Measurements from ENCODE around the gene LDB2.
"Not testable (repeated sequence)": the region's sequence is repeated elsewhere in the genome, so short reads cannot be mapped to it uniquely, and the experiment has no call there.

Gene LDB2

DNA sequence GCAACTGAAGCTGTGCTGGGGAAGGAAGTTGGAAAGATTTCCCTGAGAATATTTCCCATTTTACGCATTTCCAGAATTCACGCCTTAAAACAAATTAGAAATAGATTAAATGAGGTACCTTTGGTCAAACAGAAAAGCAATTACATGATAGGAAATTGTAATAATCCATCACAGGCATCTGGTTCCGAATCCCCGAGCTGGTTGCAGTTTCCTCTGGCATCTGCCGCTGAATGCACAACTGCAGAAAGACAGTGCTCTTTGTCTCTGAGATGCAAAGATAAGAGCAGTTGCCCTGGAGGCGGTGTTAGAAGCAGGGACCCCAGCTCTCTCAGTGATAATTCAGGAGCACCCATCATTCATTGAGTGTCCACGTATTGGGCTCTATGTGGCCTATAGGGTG, 224.4 kb downstream of the LDB2 start:
- no peak for DNase-seq

DNA sequence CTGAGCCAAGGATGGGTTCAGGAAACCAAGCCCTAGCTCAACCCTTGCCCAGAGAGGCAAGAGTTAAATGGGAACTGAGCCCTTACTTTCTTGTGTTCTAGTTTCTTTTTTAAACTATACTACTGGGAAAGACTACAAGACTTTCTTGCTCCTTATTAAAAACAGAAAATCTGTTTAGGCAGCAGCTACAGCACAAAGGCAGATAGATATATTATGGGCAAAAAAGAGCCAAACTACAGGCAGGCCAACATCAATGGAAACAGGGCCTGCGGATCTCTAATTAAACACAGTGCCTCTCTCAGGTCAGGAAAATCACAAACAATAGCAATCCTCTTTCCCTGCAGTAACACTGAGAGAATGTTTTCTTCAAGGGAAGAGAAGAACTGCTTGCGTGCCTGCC, 226.0 kb downstream of the LDB2 start:
- no peak for DNase-seq

DNA sequence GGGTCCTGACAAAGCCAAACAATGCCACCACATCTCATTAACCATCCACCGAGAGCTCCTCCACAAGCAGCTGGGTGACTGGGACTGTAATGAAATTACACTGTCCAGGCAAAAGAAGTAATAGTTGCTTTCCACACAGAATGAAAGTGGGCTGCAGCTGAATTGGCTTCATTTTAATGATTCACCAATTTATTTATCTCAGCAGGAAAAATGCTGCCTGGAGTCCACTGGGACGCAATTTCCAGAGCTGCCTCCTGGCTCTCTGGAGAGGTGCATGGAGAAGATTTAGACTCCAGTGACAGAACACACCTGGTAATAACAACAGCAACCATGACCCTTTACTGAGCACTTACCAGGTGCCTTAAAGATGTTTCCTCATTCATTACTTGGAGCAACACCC, 226.7 kb downstream of the LDB2 start:
- DNase-seq = no peak

DNA sequence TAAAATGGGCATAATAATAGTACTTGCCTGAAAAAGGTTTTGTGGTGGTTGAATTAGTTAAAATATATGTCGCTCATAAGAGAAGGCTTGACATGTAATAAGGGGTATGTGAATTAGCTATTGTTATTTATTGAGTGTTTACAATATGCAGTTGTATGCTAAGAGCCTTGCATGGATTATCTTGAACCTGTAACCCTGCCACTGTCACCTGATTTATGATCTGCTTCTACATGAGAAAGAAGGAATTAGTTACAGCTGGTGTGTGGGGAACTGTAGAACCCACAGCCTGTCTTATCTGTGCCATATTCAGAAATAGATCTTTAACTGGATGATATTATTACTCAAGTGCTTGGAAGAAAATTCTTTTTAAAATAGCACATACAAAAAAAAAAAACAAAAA, 227.7 kb downstream of the LDB2 start:
- no peak for DNase-seq

DNA sequence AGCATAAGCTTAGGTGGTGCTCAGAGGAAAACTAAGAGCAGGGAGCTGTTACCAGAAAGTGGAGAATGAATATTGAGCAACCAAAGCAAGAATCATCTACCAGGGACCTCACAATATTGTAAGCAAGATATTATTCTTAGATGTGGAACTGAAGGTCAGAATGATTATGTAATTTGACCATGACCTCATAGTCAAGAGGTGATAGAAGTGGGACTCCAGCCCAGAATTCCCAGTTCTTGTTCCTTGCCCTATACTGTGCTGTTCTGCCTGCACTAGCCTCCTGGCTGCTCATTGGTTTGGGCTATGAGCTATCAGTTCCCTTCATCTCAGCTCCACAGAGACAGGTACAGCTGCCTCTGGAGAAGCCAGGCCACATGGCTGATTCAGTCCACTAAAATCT, 229.4 kb downstream of the LDB2 start:
- DNase-seq = no peak

DNA sequence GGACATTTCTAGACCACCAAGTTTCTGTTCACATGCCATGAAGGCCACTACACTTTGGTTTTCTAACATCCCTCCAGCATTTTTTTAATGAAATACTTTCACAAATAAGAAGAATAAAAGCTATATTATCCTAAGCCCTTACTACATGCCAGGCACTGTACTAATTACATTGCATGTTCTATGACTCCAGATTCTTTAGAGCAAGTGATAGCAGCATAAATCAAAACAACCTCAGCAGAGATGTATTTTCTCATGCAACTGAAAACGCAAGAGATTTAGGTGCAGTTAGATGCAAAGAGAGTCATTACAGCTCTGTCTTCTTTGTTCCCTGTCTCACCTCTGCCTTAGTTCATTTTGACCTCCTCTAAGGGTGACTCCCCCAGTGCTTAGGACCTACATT, 230.0 kb downstream of the LDB2 start:
- DNase-seq = no peak

DNA sequence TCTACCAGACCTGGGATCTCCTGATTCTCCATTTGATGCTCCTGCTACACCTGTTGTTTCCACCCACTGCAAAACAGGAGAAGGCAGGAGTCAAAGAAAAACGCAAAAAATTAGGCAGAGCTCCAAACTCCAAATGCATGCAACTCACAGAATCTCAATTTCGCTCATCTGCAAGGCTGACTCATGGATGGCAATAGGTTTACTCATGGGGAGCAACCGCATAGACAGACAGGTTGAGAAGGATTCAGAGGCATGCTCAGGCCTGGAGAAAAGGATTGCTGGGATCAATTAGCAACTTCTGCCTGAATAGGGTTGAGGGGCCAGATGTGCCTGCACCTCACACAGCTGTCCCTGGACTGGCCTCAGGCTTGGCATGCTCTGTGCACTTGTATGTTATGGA, 231.0 kb downstream of the LDB2 start:
- no peak for DNase-seq

DNA sequence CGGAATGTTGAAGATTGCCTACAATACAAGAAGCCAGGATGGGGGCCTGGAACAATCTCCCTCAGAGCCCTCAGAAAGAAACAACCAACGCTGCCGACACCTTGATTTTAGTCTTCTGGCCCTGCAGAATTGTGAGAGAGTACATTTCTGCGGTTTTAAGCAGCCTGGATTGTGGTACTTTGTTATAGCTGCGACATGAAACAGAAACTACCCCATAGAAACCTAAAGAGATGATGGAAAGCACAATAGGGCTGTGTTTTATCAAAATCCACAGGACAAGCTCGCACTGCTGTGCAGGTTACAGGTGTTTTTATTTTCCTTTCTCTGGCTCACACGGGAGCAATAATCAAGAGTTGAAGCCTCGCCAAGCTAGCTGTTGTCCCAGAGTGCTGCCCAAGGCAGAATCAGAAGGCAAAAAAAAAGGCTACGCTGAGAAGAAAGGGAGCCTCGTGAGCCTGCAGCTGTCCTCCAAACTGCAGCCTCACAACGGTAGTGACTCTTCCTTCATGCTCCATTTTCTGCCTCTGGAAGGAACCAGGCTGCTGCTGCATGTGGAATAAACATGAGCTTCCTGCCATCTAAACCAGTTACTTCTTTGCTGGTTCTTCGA, 232.4 kb downstream of the LDB2 start:
- DNase-seq = no peak

DNA sequence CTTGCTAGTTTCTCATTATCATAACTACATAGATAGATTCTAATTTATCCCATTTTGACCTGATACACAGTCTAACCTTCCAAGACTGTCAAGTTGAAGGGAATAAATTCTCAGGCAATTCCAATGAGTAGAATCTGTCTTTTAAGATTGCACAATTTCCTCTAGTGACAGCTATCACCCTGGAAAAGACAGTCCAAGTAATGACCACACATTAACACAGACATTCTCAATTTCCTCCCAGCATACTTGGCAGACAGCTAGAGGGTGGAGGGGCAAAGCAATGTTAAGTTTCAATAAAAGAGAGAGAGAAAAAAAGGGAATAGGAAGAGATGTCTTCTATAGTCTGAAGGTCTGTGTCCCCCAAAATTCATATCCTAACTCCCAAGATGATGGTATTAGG, 234.7 kb downstream of the LDB2 start:
- no peak for DNase-seq

DNA sequence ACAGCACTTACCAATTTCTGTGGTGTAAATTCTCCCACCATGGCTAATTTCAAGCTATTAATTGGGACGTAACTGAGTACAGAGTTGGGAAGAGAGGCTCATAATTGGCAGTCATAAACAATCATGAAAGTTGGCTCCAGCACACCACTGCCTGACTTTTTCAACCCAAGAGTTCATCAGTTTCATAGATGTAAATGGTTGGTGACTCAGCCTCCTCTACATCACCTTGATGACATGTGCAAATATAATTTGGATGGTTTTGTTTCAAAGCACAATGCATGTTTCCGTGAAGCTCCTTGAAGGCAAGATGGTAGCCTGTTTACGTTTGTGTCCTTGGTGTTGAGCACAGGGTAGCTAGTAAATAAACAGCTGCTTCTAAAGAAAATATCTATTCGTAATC, 235.1 kb downstream of the LDB2 start:
- no peak for DNase-seq

DNA sequence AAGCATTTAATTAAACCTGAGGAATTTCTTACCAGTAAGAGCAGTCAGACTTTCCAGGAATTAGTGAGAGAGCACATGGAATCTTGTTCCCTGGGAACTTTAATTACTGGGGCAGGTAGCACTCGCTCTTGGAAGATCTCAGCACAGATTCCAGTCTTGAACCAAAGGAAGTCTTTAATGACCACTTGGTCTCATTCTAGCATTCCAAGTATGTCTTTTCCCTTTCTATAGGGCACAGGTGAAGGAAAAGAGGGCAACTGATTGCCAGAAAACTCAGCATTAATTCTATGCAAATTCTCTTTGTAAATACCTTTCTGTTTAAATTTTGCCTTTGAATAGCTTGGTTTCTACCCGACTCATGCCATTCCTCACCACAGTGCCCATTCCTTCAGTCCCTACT, 236.6 kb downstream of the LDB2 start:
- no peak for DNase-seq

DNA sequence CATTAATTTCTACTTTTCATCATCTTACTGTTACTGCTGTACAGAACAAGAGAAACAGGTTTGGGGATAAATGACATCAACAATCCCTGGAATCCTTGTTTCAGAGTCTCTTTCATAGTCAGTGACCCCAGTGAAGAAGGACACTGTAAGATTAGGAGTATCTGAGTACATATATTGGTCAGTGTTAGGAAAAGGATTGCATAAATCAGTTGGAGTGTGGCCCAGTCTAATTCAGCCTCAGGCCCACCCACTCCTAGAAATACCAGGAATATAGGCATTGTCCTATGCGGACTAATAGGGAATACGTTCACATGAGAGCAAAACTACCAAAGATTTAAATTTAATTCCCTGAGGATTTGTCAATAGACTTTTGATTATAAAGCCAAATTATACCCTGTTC, 237.8 kb downstream of the LDB2 start:
- no peak for DNase-seq

DNA sequence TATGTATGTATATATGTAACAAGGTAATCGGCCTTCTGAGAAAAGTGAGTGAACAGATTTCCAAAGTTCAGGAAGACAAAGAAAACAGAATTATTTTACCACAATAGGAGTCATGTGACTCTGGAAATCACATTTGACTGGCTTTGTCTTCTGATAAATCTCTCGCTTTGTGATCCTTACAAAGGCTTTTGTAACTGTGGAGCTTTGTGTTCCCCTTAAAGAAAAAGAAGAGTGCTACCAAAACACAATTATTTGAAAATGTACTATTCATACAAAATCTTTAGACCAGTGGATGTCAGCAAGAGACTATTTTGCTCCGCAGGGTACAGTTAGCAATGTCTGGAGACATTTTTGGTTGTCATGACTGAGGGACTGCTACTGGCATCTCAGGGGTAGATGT, 238.8 kb downstream of the LDB2 start:
- no peak for DNase-seq

DNA sequence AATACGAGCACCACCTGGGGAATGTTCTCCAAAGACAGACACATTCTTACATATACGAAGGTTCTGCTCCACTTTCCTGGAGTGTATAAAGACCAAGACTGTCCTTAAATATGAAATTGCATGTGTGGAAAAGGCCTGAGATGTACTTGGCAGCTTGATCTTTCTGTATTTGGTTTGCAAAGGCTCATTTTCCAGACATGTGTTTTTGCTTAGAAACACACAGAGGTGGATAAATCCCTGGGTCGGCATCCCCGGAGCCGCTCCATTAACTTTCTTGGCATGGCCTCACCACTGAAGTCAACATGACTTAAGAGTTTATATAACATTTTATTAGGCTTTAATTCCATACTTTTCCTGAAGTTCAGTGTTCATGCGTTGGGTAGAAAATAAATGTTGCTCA, 239.4 kb downstream of the LDB2 start:
- no peak for DNase-seq

DNA sequence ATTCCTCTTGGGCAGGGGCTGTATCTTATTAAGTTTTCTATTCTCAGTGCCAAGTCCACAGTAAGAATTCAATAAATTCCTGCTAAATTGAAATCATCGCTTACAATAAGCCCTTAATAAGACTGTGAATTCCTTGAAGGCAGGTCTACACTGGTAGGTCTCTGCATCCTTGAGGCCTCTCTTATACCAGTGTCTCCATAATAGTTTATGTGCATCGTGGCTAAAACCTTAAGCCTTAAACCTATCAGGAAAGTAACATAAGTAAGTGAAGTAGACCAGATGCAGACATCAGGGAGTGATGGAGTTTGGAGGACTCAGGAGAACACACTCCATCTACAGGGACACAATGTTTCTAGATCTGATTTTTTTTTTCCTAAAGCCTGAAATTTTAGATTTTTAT, 240.3 kb downstream of the LDB2 start:
- no peak for DNase-seq

DNA sequence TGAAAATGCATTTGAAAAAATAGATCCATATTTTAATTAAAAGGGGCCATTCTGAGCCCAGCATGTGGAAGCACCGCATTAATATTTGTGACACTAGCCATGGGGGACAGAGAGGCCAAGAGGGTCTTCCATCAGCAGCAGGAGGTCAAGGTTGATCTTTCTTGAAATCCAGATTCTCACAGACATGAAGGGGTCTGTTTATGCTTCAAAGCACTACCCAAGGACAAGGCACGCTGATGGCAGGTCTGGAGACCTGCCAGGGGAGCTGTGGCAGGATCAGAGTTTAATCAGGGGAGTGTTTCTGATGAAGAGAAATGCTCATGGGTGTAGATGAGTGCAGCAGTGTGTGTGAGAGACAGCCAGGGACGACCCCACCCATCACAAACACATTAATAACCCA, 243.3 kb downstream of the LDB2 start:
- DNase-seq = no peak

DNA sequence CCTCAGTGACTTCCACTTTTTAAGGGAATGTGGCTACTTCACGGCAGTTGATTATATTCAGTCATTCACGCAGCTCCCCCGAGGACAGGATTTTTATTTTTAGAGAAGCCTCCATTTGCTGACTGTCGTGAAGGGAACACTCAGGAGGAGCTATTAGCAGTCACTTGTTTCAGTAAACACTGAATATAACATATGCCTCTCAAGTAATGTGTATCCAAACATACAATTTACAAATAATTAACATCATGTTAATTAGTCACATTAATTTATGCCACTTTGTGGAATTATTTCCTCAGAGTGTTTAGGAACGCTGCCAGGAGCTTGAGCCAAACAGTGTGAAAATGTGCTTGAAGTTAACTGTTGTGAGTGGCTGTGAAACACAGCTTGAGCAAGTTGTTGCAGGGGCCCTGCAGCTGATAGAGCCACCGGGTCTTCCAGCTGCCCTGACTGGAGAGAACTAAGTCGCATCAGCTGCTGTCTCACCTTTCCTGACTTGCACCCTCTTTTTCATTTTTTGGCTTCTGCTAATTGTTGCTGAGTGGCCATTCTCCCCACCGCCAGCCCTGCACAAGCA, 245.6 kb downstream of the LDB2 start:
- DNase-seq = no peak

DNA sequence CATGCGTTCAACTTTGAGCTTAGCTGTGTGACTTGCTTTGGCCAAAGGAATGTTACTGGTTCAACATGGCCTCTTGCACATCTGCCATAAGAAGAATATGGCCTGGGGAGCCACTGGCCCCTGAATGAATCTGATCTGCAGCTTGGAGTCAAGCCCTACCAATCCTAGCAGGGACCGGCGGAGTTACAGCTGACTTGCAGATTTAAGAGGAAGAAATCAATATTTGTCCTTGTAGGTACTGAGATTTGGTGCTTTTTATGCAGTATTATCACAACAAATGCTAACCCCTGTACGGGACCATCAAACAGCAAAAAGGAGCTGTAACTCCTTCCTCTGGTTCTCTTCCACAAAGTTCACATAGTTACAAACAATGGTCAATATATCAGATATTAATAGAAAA, 252.0 kb downstream of the LDB2 start:
- DNase-seq = no peak

DNA sequence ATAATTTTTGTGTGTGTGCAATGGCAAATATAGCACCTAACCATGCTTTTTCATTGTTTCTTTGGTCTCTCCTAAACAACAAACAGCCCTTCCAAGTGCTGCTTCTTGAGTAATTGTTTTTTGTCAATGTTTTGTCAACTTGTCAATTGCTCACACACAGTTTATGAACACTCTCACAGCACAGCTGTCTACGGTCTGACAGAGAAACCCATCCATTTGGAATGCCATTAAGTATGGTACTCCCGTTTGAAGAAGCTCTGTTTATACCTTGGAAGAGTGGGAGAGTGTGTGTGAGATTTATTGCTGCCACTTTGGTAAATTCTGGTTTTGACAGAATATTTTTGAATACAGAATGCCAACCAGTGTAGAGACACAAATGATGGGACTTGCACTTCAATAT, 254.6 kb downstream of the LDB2 start:
- no peak for DNase-seq

DNA sequence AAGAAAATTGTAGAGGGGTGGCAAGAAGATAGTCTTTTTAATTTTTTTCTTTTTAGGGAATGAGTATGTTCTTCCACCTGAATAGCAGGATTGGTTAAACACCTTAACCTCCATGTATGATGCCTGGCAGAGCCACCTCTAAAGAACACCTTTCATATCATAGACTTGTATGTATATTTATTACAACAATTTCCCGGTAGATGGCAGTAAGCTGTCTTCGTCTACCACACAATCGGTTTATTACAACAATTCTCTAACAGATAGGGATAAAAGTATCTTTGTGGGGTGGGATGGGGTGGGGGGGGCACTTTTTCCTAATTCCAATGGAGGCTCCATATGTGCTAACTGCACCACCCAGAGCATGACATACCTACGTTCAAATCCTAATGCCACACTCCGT, 255.5 kb downstream of the LDB2 start:
- no peak for DNase-seq

DNA sequence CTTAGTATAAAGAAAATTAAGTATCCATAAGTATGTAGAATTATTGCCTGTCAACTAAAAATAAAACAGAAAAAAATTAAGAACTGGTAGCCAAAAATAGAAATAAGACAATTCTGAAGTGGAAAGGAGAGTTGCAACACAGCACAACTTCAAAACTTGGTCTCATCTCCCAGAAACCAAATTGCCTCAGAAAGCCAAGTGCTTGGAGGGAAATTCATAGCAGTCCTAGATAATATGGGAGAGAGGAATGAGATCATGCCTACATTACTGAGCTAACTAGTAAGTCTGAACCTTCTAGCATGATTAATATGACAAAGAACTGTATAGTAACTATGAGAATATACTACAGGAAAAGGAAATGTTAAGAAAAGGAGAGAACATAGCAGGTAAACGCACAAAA, 256.5 kb downstream of the LDB2 start:
- no peak for DNase-seq

DNA sequence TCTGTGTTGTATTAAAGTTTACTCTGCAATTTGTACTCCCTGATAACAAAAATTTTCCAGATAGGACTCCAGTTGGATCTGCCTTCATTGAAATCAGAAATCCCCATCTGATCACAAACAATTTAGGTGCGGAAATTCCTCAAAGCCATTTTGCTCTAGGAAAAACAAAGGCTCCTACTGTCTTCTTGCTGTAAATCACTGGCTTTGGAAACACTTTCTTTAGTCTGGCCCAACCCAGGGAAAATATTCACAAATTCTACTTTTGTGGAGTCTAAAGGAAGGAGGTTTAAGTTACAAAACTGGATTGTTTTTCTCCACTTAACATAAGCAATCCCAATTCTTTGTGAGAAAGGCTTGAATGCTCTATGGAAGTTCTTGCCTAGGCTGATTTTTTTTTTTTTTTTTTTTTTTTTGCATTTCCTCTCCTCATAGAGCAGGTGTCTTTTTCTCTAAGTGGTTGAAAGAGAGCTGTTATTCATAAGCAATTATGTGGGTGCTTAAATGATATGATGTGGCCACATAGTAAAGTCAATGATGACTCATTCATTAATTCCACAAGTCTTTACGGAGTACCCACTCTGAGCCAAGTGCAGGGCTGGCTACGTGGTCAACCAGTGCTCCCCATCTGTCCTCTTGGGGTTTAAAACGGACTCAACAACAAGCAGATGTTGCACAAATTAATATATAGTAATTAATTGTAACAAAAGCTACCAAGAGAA, 261.4 kb downstream of the LDB2 start:
- DNase-seq = no peak

DNA sequence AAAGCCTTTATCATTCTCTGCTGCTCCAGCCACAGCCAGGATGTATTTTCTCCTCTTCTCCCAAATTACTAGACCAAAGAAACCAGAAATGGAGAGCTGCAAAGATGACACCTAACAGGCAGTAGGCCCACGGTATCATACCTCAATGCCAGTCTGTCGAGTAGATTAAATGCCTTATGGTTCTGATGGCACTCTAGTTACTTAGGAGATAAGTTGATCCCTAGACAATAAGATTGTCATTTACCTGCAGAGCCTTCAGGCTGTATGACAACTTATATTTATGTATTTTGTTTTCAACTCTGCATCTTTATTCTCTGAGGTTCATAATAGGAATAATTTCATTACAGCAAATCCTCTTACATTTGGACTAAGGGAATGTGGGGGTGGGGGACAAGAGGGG, 262.1 kb downstream of the LDB2 start:
- DNase-seq = no peak

DNA sequence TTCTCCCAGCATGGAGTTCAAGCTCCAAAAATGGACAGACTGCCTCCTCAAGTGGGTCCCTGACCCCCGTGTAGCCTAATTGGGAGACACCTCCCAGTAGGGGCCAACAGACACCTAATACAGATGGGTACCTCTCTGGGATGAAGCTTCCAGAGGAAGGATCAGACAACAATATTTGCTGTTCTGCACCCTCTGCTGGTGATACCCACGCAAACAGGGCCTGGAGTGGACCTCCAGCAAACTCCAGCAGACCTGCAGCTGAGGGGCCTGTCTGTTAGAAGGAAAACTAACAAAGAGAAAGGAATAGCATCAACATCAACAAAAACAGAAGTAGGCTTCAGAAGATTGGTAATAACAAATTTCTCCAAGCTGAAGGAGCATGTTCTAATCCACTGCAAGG, 269.2 kb downstream of the LDB2 start:
- DNase-seq = not testable (repeated sequence)

DNA sequence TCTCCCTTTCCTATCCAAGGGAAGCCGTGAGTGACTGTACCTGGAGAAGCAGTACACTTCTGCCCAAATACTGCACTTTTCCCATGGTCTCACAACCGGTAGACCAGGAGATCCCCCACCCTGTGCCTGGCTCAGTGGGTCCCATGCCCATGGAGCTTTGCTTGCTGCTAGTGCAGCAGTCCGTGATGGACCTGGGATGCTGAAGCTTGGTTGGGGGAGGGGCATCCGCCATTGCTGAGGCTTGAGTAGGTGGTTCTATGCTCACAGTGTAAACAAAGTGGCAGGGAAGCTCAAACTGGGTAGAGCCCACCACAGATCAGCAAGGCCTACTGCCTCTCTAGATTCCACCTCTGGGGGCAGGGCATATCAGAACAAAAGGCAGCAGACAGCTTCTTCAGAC, 269.6 kb downstream of the LDB2 start:
- DNase-seq = not testable (repeated sequence)

All from inflammatory macrophage treated with lipopolysaccharide for 4 hours (primary cell).